HG03565 (cell line): ENCODE data around the gene COX4I1.

Source experiments
- ATAC-seq: cut with Tn5 transposase; IDR thresholded peaks from one replicate; pipeline ENCODE4 v1.9.1; 2021; ENCODE audit warnings: mild to moderate bottlenecking, moderate library complexity; ENCODE audit not compliant: unreplicated experiment

The COX4I1 gene

GRCh38 chr16:85799497-85800320 is at the start of gene COX4I1, which contains the start of gene EMC8:
TSS of gene COX4I1 (plus strand) at chr16:85799695. CDS start at chr16:85801206, 1,511 bp downstream.
TSS of gene EMC8 (minus strand) at chr16:85799544. CDS start at chr16:85799295, 249 bp downstream.
- ATAC-seq: peak; percentile 66

- no peak for ATAC-seq
These were observed 49.7 kb upstream of the COX4I1 start for GRCh38 chr16:85749771-85750145.

- ATAC-seq: no peak
These were observed 49.2 kb upstream of the COX4I1 start for GRCh38 chr16:85750146-85750826.

- no peak for ATAC-seq
These were observed 48.4 kb upstream of the COX4I1 start, which contains the start of gene C16orf74 for GRCh38 chr16:85750827-85751697. TSS of gene C16orf74 (minus strand) at chr16:85751096. CDS start at chr16:85735217, 15,879 bp downstream.

- ATAC-seq: no peak
These were observed 47.6 kb upstream of the COX4I1 start for GRCh38 chr16:85751698-85752501.

GRCh38 chr16:85752511-85753420 is 46.7 kb upstream of the COX4I1 start:
- no peak for ATAC-seq

- ATAC-seq: no peak
These were observed 45.9 kb upstream of the COX4I1 start for GRCh38 chr16:85753559-85753958.

- no peak for ATAC-seq
These were observed 45.5 kb upstream of the COX4I1 start for GRCh38 chr16:85753976-85754375.

- ATAC-seq: no peak
These were observed 45.1 kb upstream of the COX4I1 start for GRCh38 chr16:85754413-85754812.

GRCh38 chr16:85755929-85756768 is 43.3 kb upstream of the COX4I1 start:
- peak; percentile 43 for ATAC-seq

GRCh38 chr16:85757341-85757822 is 42.1 kb upstream of the COX4I1 start:
- no peak for ATAC-seq

GRCh38 chr16:85759136-85759535 is 40.4 kb upstream of the COX4I1 start:
- ATAC-seq: no peak

- no peak for ATAC-seq
These were observed 39.7 kb upstream of the COX4I1 start for GRCh38 chr16:85759631-85760419.

- ATAC-seq: no peak
These were observed 37.6 kb upstream of the COX4I1 start for GRCh38 chr16:85761861-85762260.

- no peak for ATAC-seq
These were observed 36.5 kb upstream of the COX4I1 start for GRCh38 chr16:85762970-85763369.

- no peak for ATAC-seq
These were observed 35.9 kb upstream of the COX4I1 start for GRCh38 chr16:85763616-85764015.

GRCh38 chr16:85765211-85765610 is 34.3 kb upstream of the COX4I1 start:
- no peak for ATAC-seq
